DND-41 (cell line): ENCODE results near the gene CDK9.
A peak's percentile ranks its signal among the peaks of the same experiment; 100 is the strongest.

Experiments
- ATAC-seq: fragments of 200-7000 bp; cut with Tn5 transposase; 3 replicates; pipeline ENCODE4 v1.9.1; 2021; ENCODE audit warnings: low read depth; ENCODE audit not compliant: insufficient read depth
- DNase-seq: peaks from one replicate; pipeline ENCODE4 v3.0.0-alpha.2; 2020
- H2AFZ ChIP-seq: 2 replicates; pipeline ENCODE4 v1.6.0; 2012; ENCODE audit warnings: low read depth, low read length
- H3K27ac ChIP-seq: 2 replicates; pipeline ENCODE4 v1.5.1; 2012; ENCODE audit warnings: low read length, inconsistent platforms
- H3K27me3 ChIP-seq: fragments of 200-600 bp; sonication (generic); 2 replicates; pipeline ENCODE4 v1.6.0; 2012; ENCODE audit warnings: low read length, mild to moderate bottlenecking, inconsistent platforms; ENCODE audit not compliant: insufficient read depth, poor library complexity
- H3K36me3 ChIP-seq: 2 replicates; pipeline ENCODE4 v1.5.1; 2012; ENCODE audit warnings: low read length, inconsistent platforms; ENCODE audit not compliant: insufficient read depth
- H3K4me1 ChIP-seq: 2 replicates; pipeline ENCODE4 v1.5.1; 2012; ENCODE audit warnings: mild to moderate bottlenecking, low read length; ENCODE audit not compliant: insufficient read depth
- H3K4me2 ChIP-seq: 2 replicates; pipeline ENCODE4 v1.6.0; 2012; ENCODE audit warnings: mild to moderate bottlenecking, moderate library complexity, low read length, inconsistent platforms; ENCODE audit not compliant: insufficient read depth
- H3K4me3 ChIP-seq, 2 experiments: fragments of 200-600 bp in 1 of 2; shearing (Covaris generic) in 1 of 2; 2 replicates each; pipeline ENCODE4 v1.5.1; 2012 to 2016; ENCODE audit warnings: inconsistent platforms in 2 of 2, low read length in 2 of 2, mild to moderate bottlenecking in 2 of 2, low read depth in 1 of 2, moderate library complexity in 1 of 2
- H3K79me2 ChIP-seq: 2 replicates; pipeline ENCODE4 v1.6.0; 2012; ENCODE audit warnings: low read length, inconsistent platforms; ENCODE audit not compliant: insufficient read depth
- H3K9ac ChIP-seq: 2 replicates; pipeline ENCODE4 v1.6.0; 2012; ENCODE audit warnings: low read depth, mild to moderate bottlenecking, inconsistent platforms, low read length, moderate library complexity
- H3K9me3 ChIP-seq: 2 replicates; pipeline ENCODE4 v1.5.1; 2012; ENCODE audit warnings: low read length, moderate library complexity, mild to moderate bottlenecking, inconsistent platforms; ENCODE audit not compliant: insufficient read depth, severe bottlenecking
- H4K20me1 ChIP-seq: 2 replicates; pipeline ENCODE4 v1.6.0; 2012; ENCODE audit warnings: low read length; ENCODE audit not compliant: insufficient read depth
- CTCF ChIP-seq: IDR thresholded peaks from 2 replicates; pipeline ENCODE4 v1.5.1; 2012; ENCODE audit warnings: borderline replicate concordance, low read length, moderate library complexity, mild to moderate bottlenecking; ENCODE audit not compliant: poor library complexity, severe bottlenecking; ENCODE audit errors: extremely low read depth
- EZH2 ChIP-seq: IDR thresholded peaks from 3 replicates; pipeline ENCODE4 v1.6.1; 2012; ENCODE audit warnings: borderline replicate concordance, low read depth, mild to moderate bottlenecking, moderate library complexity, low read length, inconsistent platforms; ENCODE audit not compliant: severe bottlenecking

The CDK9 gene

GRCh38 chr9:127773272-127773671, 12.6 kb upstream of the CDK9 start:
- no peak overlapping the region for H3K27ac ChIP-seq
- H3K79me2 ChIP-seq = peaks cover 17% of the 10 kb centered on the region
- H3K9me3 ChIP-seq = no peaks in the 10 kb centered on the region
- H2AFZ ChIP-seq = no peak overlapping the region
- DNase-seq (no peak), ATAC-seq (no peak)
- H3K9ac ChIP-seq = no peak overlapping the region
- peaks cover 49% of the 10 kb centered on the region for H3K4me1 ChIP-seq
- no peaks in the 10 kb centered on the region for H4K20me1 ChIP-seq
- no peak overlapping the region for H3K4me3 ChIP-seq
- H3K4me2 ChIP-seq = no peak overlapping the region
- no peaks in the 10 kb centered on the region; the same call in 1 of the 2 replicates for H3K36me3 ChIP-seq
- TF ChIP-seq CTCF (no peak), EZH2 (no peak)
- H3K27me3 ChIP-seq = no peaks in the 10 kb centered on the region

GRCh38 chr9:127773981-127774380, 11.9 kb upstream of the CDK9 start:
- peaks cover 24% of the 10 kb centered on the region for H3K79me2 ChIP-seq
- no peaks in the 10 kb centered on the region for H3K9me3 ChIP-seq
- ATAC-seq = no peak
- no peak overlapping the region for H3K4me2 ChIP-seq
- H2AFZ ChIP-seq = no peak overlapping the region
- peaks cover 5% of the 10 kb centered on the region; the same call in 1 of the 2 replicates for H3K36me3 ChIP-seq
- H3K27me3 ChIP-seq = no peaks in the 10 kb centered on the region
- TF ChIP-seq EZH2 (no peak), CTCF (no peak)
- H3K4me1 ChIP-seq = peaks cover 56% of the 10 kb centered on the region
- 0 out of 2 replicates have a peak overlapping the region, but pooled peaks have one; percentile 27 for H3K27ac ChIP-seq
- DNase-seq = no peak
- no peaks in the 10 kb centered on the region for H4K20me1 ChIP-seq
- no peak overlapping the region for H3K4me3 ChIP-seq
- H3K9ac ChIP-seq = no peak overlapping the region

- peak; percentile 95 for DNase-seq
- Histone ChIP-seq H3K27ac (peak overlapping the region; percentile 91), H3K4me3 (peak overlapping the region; percentile 28 to 71), H2AFZ (peak overlapping the region; percentile 15; the same call in 1 of the 2 replicates), H3K27me3 (no peaks in the 10 kb centered on the region), H3K79me2 (peaks cover 43% of the 10 kb centered on the region), H3K4me2 (peak overlapping the region; percentile 71), H3K9ac (peak overlapping the region; percentile 69), H3K9me3 (no peaks in the 10 kb centered on the region), H4K20me1 (no peaks in the 10 kb centered on the region), H3K4me1 (peaks cover 54% of the 10 kb centered on the region), H3K36me3 (peaks cover 12% of the 10 kb centered on the region; the same call in 1 of the 2 replicates)
- ATAC-seq = peak; percentile 80
- no peak for TF ChIP-seq EZH2
- peak; percentile 25 for TF ChIP-seq CTCF
Measured at GRCh38 chr9:127776195-127776923, 9.5 kb upstream of the CDK9 start.
